ENCODE data around the gene TEC.

TEC gene

GRCh38 chr4:48153791-48154550, 115.7 kb downstream of the TEC start:
- no peak for DNase-seq

DNA sequence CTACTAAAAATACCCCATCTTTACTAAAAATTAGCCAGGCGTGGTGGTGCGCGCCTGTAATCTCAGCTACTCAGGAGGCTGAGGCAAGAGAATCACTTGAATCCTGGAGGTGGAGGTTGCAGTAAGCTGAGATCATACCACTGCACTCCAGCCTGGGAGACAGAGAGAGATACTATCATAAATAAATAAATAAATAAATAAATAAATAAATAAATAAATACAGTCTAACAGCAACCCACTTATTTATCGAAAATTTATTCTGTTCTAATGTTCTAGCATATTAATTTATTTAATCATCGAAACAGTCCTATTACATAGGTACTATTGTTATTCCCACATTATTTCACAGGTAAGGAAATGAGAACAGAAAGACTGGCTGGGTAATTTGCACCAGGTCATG, 117.4 kb downstream of the TEC start:
- DNase-seq = no peak

DNA sequence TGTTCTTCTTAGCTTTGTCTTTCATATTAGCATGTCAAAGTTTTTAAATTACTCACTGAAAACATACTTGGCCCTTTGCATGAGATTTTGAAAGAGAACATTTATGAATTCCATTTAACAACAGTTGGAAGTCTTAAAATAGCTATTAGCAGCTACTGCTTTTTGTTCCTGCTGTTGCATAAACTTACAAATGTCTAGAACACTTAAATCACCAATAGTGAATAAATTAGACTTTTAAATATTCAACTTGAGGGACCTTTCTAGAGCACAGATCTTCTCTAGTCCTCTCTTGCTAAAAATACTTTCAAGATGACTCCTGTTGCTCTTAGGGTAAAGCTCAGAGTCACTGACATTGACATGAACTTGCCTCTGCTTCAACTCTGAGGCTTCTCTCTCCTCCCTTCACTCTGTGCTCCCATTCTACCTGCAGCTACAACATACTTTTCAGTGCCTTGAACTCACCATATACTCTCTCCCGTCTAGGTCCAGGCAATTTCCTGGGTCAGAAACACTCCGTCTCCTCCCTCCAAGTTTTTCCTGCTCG, 119.7 kb downstream of the TEC start:
- no peak for DNase-seq

GRCh38 chr4:48147621-48148020, 122.0 kb downstream of the TEC start:
- no peak for DNase-seq

DNA sequence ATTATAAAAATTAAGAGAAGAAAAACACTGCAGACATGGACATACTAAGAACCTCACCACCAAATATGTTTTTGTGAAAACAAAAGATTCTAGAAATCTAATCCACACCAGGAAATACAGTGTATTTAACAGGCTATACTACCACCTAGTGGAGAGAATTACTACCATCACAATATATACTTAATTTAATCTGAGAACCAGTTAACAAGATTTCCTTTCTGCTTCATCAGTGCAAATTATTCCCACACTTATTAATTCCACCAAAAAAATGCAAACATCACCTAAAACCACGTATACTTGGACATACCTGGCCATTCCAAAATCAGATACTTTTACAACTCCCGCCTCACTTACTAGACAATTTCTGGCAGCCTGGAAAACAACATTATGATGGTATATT, 128.6 kb downstream of the TEC start:
- no peak for DNase-seq

DNA sequence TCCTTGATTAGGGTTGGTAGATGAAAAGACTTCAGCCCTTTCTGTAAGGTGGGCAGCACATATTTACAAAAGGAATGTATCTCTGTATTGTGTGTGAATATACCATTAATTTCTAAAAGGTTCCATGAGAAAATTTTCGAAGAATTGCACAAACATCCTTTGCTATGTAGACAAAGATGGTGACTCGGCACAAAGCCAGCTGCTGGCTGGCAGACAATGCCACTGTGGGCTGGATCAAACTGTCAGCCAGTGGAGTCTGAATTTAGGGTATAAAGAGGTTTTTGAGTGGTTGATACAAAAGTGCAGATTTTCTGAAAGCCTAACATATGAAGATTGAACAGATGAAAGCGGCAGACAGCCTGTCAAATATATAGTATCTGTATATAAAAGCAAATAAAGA, 129.9 kb downstream of the TEC start:
- DNase-seq = no peak

DNA sequence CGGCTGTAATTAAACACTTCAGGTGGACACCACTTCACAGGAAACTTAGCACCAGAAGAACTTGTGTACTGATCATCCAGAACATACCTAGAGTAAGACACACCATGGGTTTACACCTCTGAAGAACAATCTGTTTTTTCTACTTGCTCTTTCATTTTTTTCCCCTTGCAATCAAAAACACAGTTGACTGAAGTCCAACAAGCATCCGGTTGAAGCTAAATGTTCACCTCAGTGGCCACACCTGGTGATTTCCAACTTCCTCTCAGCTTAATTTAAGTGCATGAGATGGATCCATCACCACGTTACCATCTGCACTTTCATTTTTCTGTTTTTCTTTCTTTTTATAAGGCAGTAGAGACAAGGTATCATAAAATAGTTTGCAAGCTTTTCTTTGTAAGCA, 130.7 kb downstream of the TEC start:
- DNase-seq = no peak

DNA sequence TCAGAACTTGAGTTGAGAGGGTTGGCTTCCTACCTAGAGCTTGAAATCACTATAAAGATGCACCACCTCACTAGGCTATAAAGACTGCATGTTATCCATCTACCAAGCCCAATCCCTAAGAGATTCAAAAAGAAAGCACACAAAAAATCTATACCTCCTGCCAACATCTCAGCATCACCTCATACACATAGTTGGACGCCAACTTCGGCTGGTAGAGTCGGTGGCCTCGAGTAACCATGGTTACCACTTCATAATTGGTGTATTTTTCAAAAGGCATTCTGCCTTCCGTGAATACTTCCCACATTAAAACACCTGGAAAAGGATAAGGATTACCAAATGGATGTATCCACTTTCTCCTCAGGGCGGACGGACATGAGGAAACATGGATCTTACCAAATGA, 131.1 kb downstream of the TEC start:
- no peak for DNase-seq

- DNase-seq = no peak
Measured at GRCh38 chr4:48137846-48138245, 131.8 kb downstream of the TEC start.

DNA sequence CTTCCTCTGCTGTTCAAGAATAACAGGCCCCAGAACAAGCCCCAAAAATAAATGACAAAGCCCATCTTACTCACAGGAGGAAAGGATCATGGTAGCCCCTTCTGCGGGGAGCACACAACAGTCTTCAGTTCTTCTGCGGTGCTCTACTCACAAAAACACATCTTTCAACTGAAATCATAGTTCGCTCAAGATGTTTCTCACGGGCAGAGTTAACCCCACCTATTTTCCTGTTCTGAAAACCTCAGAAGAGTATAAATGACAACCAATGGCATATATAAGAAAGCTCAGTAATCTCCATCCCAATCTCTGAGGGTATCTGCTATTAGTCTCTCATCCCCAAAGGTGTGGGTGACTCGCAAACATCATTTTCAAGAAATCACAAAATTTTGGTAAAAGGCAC, 135.6 kb downstream of the TEC start, which contains the start of gene TXK:
TSS of gene TXK (minus strand) at position 170 of the 400 bp plus-strand sequence. CDS start at position 90, 80 bp downstream.
- no peak for DNase-seq

- DNase-seq = no peak
Measured at GRCh38 chr4:48133669-48134068, 136.0 kb downstream of the TEC start.

GRCh38 chr4:48131736-48132135, 137.9 kb downstream of the TEC start:
- DNase-seq = no peak

DNA sequence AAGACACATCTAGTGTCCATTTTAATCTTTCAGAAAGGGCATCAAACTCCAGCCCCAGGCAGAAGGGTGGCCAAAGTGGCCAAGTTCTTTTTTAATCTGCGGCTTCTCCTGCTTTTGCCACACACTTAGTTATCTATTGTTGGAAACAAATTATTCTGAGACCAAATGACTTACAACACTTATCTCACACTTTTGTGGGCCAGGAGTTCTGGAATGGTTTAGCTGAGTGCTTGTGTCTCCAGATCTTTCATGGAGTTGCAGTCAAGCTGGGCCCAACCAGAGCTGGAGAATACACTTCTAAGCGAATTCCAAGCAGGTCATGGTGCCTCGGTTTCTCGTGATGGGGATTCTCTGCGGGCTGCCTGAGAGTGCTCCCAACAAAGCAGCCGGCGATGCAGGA, 139.5 kb downstream of the TEC start:
- DNase-seq = no peak

- DNase-seq = no peak
Measured at GRCh38 chr4:48129307-48130014, 140.2 kb downstream of the TEC start.

DNA sequence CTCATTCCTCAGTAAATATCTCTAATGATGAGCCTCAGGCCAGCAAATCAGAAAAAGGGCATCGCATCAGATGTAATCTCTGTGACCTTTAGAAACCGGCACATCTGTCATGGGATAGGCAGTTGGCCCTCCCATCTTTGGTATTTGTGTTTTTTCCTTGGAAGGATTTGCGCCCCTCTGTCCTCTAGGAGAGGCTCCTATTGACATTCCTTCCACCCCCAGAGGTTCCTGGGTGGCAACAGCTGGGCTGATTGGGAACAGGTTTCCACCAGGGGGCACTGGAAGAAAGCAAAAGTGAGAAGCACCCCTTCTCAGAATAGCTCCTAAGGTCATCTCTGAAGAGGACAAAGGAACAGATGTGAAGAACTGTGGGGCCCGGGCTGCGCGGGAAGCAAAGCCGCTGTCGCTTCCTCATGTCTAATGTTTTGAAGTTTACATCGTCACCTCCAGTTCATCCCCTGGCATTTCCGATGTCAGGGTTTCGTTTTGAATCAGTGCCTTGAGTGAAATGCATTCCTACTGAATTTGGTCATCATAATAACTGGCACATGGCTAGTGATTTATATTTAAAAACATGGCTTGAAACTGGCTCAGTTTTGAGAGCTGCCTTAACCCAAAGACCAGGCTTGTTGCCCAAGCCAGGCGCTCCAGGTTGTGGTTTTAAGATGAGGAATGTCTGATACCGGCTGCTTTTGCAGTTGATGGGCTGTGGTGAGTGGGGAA, 141.8 kb downstream of the TEC start:
- DNase-seq = no peak

DNA sequence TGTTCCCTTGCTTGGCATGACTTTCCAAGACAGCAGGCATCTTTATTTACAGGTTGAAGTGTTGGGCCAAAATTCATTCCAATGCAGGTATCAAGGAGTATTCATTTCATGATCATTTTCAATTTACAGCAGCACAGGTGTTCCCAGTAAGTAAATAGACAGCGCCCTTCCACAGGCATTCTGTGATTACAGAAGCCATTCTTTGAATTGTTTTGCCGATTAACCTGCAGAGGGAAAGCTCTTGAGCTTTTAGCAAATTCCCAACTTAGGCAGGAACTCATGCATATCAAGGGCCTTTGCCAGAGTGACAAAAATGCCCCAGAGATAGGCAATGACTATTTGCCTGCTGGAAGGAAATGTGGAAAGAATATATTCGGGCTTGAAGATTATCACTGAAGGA, 142.4 kb downstream of the TEC start:
- DNase-seq = no peak

GRCh38 chr4:48126621-48127020, 143.0 kb downstream of the TEC start:
- no peak for DNase-seq

- no peak for DNase-seq
Measured at GRCh38 chr4:48124870-48125269, 144.8 kb downstream of the TEC start.

DNA sequence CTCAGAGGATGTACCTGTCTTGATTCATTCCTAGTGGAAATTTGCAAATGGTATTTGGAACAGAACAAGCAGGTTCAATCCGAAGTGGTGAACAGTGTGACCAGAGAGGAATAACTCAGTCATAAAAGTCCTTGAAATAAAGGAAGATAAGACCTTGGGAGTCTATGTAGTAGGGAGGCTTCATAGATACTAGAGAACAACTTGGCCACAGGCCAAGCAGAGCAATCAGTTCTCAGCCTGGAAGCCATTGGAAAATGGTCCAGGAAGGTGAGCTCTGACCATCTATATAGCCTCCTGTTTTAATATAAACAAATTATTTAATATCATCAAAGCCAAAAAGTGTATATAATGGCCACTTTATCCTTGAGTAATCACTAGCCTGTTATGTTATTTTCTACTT, 146.9 kb downstream of the TEC start:
- no peak for DNase-seq

- no peak for DNase-seq
Measured at GRCh38 chr4:48121180-48121579, 148.5 kb downstream of the TEC start.

DNA sequence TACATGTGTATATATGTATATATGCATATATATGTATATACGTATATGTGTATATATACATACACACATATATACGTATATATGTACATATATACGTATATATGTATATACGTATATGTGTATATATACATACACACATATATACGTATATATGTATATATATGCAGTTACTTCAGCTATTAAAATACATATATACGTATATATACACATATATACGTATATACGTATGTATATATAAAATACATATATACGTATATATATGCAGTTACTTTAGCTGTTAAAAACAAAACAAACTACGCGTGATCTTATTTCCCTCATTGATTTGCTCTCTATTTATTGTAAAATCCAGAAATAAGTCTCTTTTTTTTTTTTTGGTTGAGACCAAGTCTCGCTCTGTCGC, 149.5 kb downstream of the TEC start:
- DNase-seq = no peak

DNA sequence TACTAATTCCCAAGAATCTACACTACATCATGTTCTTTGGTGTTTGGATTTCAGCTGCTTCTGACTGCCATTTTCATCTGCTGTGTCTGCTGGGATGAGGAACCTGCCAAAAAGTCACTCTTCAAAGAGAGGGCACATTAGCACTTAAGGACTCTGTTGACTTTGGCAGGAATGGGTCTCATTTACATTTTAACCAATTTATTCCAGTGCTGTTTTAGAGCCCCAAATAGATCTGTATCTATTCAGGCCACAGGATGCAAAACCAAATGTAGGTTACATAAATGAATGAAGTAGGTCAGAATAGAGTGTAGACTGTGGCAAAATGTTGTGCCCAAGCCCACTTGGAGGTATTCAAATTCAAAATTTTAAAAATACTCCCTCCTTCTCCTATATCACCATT, 150.0 kb downstream of the TEC start:
- no peak for DNase-seq

- DNase-seq = no peak
Measured at GRCh38 chr4:48118081-48118480, 151.6 kb downstream of the TEC start.

- no peak for DNase-seq
Measured at GRCh38 chr4:48116582-48116981, 153.1 kb downstream of the TEC start.
